Activated CD8-positive, alpha-beta memory T cell treated with anti-CD3 and anti-CD28 coated beads, Interleukin-2, amount 10 ng/mL, durations not matched to agents 7 days and 5 days (primary cell): ENCODE measurements around the gene KIFC1. TPM values are rescaled to one million over a fixed set of nuclear protein-coding genes. Genes with fewer than 3 reads are reported as not detected.

ENCODE experiments used
- ATAC-seq: fragments of 150-1000 bp; cut with Tn5 transposase; one replicate; pipeline ENCODE4 v1.10.0; 2021; ENCODE audit warnings: moderate library complexity
- CTCF ChIA-PET: fragments of 350-600 bp; sonication (Branson Sonifier 250); formaldehyde crosslinking; loops from one replicate; lab custom pipeline; 2021; ENCODE audit warnings: antibody characterized with exemption; lab: Charles Lee
- DNase-seq: peaks from one replicate; pipeline ENCODE4 v3.0.0-alpha.2; 2020
- H3K27ac Mint-ChIP-seq: one replicate; pipeline ENCODE4 v1.8.0; 2021; ENCODE audit warnings: mild to moderate bottlenecking, mixed read lengths
- H3K27me3 Mint-ChIP-seq: one replicate; pipeline ENCODE4 v1.8.0; 2021; ENCODE audit warnings: mixed read lengths
- H3K36me3 Mint-ChIP-seq: one replicate; pipeline ENCODE4 v1.8.0; 2021; ENCODE audit warnings: mild to moderate bottlenecking, mixed read lengths
- H3K4me1 Mint-ChIP-seq: one replicate; pipeline ENCODE4 v1.8.0; 2021; ENCODE audit warnings: mixed read lengths
- H3K4me3 Mint-ChIP-seq: one replicate; pipeline ENCODE4 v1.8.0; 2021; ENCODE audit warnings: mild to moderate bottlenecking, moderate library complexity, mixed read lengths
- H3K9me3 Mint-ChIP-seq: one replicate; pipeline ENCODE4 v1.8.0; 2022; ENCODE audit warnings: low read depth, mixed read lengths
- total RNA-seq, 2 experiments: library from RNA; stranded (reverse); gene quantifications; one replicate each; pipeline ENCODE4 v1.2.3, GENCODE V29; 2021

KIFC1 gene
- total RNA-seq, 2 experiments from 2014 or later: 133 to 187 TPM

GRCh38 chr6:33427585-33428223 is 36.1 kb downstream of the KIFC1 start:
- H3K36me3 Mint-ChIP-seq: peaks cover 2% of the 10 kb centered on the region
- H3K9me3 Mint-ChIP-seq: no peaks in the 10 kb centered on the region
- CTCF ChIA-PET: no interaction called here
- peaks cover 71% of the 10 kb centered on the region for H3K4me1 Mint-ChIP-seq
- H3K4me3 Mint-ChIP-seq: peak overlapping the region; percentile 84
- ATAC-seq (peak; percentile 5), DNase-seq (peak; percentile 73)
- peak overlapping the region; percentile 86 for H3K27ac Mint-ChIP-seq
- no peaks in the 10 kb centered on the region for H3K27me3 Mint-ChIP-seq

GRCh38 chr6:33428224-33428965 is 36.8 kb downstream of the KIFC1 start:
- H3K27ac Mint-ChIP-seq: peak overlapping the region; percentile 83
- CTCF ChIA-PET: interaction anchor here (0.7 to 3.5 kb wide), 4 partner anchors 10 to 38 kb away, joined by 3 to 27 read pairs (median 6); partner anchors contain the start of genes CUTA, KIFC1, SYNGAP1 and ZBTB9
- no peaks in the 10 kb centered on the region for H3K9me3 Mint-ChIP-seq
- H3K4me1 Mint-ChIP-seq: peaks cover 76% of the 10 kb centered on the region
- H3K27me3 Mint-ChIP-seq: no peaks in the 10 kb centered on the region
- DNase-seq (peak; percentile 66), ATAC-seq (peak; percentile 17)
- H3K4me3 Mint-ChIP-seq: peak overlapping the region; percentile 79
- H3K36me3 Mint-ChIP-seq: peaks cover 2% of the 10 kb centered on the region

GRCh38 chr6:33428966-33429749 is 37.5 kb downstream of the KIFC1 start:
- ATAC-seq (no peak), DNase-seq (no peak)
- no peaks in the 10 kb centered on the region for H3K9me3 Mint-ChIP-seq
- peaks cover 73% of the 10 kb centered on the region for H3K4me1 Mint-ChIP-seq
- no peaks in the 10 kb centered on the region for H3K27me3 Mint-ChIP-seq
- no peaks in the 10 kb centered on the region for H3K36me3 Mint-ChIP-seq
- CTCF ChIA-PET: interaction anchor here (0.7 to 3.5 kb wide), 5 partner anchors 11 to 156 kb away, joined by 3 to 27 read pairs (median 5); partner anchors contain the start of genes CUTA, KIFC1, SYNGAP1 and ZBTB9
- peak overlapping the region; percentile 79 for H3K4me3 Mint-ChIP-seq
- H3K27ac Mint-ChIP-seq: peak overlapping the region; percentile 83

GRCh38 chr6:33429750-33430052 is 38.1 kb downstream of the KIFC1 start:
- ATAC-seq (no peak), DNase-seq (no peak)
- Mint-ChIP-seq H3K27ac (peak overlapping the region; percentile 83), H3K4me1 (peaks cover 67% of the 10 kb centered on the region), H3K9me3 (no peaks in the 10 kb centered on the region), H3K36me3 (no peaks in the 10 kb centered on the region), H3K4me3 (peak overlapping the region; percentile 79), H3K27me3 (no peaks in the 10 kb centered on the region)
- CTCF ChIA-PET: interaction anchor here (0.7 to 3.5 kb wide), 5 partner anchors 11 to 156 kb away, joined by 3 to 27 read pairs (median 6); partner anchors contain the start of genes CUTA, SYNGAP1 and ZBTB9

GRCh38 chr6:33430334-33430733 is 38.7 kb downstream of the KIFC1 start:
- Mint-ChIP-seq H3K9me3 (no peaks in the 10 kb centered on the region), H3K27me3 (no peaks in the 10 kb centered on the region), H3K27ac (peak overlapping the region; percentile 83), H3K36me3 (peaks cover 2% of the 10 kb centered on the region), H3K4me1 (peaks cover 61% of the 10 kb centered on the region), H3K4me3 (peak overlapping the region; percentile 79)
- CTCF ChIA-PET: interaction anchor here (0.7 to 3.5 kb wide), 14 partner anchors 12 to 1179 kb away, joined by 3 to 27 read pairs (median 4); partner anchors contain the start of genes B3GALT4, BAK1, CUTA and SYNGAP1
- ATAC-seq (no peak), DNase-seq (no peak)

- Mint-ChIP-seq H3K9me3 (no peaks in the 10 kb centered on the region), H3K27ac (peak overlapping the region; percentile 83), H3K27me3 (no peaks in the 10 kb centered on the region), H3K36me3 (peaks cover 4% of the 10 kb centered on the region), H3K4me3 (peak overlapping the region; percentile 79), H3K4me1 (peaks cover 57% of the 10 kb centered on the region)
- CTCF ChIA-PET: interaction anchor here (0.5 to 3.5 kb wide), 16 partner anchors 11 to 1920 kb away, joined by 3 to 27 read pairs (median 4); partner anchors contain the start of genes B3GALT4, BAK1, CUTA and RPS18
- DNase-seq: peak; percentile 94
- peak; percentile 73 for ATAC-seq
Measured at GRCh38 chr6:33430991-33431879, 39.6 kb downstream of the KIFC1 start.

GRCh38 chr6:33431880-33432541 is 40.4 kb downstream of the KIFC1 start:
- Mint-ChIP-seq H3K4me3 (peak overlapping the region; percentile 32), H3K27ac (no peak overlapping the region), H3K9me3 (no peaks in the 10 kb centered on the region), H3K4me1 (peaks cover 53% of the 10 kb centered on the region), H3K27me3 (no peaks in the 10 kb centered on the region), H3K36me3 (peaks cover 9% of the 10 kb centered on the region)
- ATAC-seq: no peak
- CTCF ChIA-PET: interaction anchor here (0.6 to 1.3 kb wide), 2 partner anchors 86 to 154 kb away, joined by 3 to 4 read pairs; no protein-coding TSS in a partner anchor
- no peak for DNase-seq

GRCh38 chr6:33432546-33432945 is 40.9 kb downstream of the KIFC1 start:
- H3K36me3 Mint-ChIP-seq: peaks cover 12% of the 10 kb centered on the region
- peaks cover 48% of the 10 kb centered on the region for H3K4me1 Mint-ChIP-seq
- CTCF ChIA-PET: no interaction called here
- no peaks in the 10 kb centered on the region for H3K27me3 Mint-ChIP-seq
- H3K27ac Mint-ChIP-seq: peak overlapping the region; percentile 28
- ATAC-seq: no peak
- H3K4me3 Mint-ChIP-seq: no peak overlapping the region
- H3K9me3 Mint-ChIP-seq: no peaks in the 10 kb centered on the region
- no peak for DNase-seq

GRCh38 chr6:33433001-33433543 is 41.4 kb downstream of the KIFC1 start:
- Mint-ChIP-seq H3K27ac (peak overlapping the region; percentile 28), H3K4me3 (no peak overlapping the region), H3K9me3 (no peaks in the 10 kb centered on the region), H3K36me3 (peaks cover 13% of the 10 kb centered on the region), H3K27me3 (no peaks in the 10 kb centered on the region), H3K4me1 (peaks cover 47% of the 10 kb centered on the region)
- DNase-seq (no peak), ATAC-seq (no peak)
- CTCF ChIA-PET: no interaction called here

GRCh38 chr6:33433544-33434191 is 42.0 kb downstream of the KIFC1 start:
- peaks cover 41% of the 10 kb centered on the region for H3K4me1 Mint-ChIP-seq
- no peaks in the 10 kb centered on the region for H3K27me3 Mint-ChIP-seq
- no peaks in the 10 kb centered on the region for H3K9me3 Mint-ChIP-seq
- no peak for DNase-seq
- peaks cover 17% of the 10 kb centered on the region for H3K36me3 Mint-ChIP-seq
- no peak for ATAC-seq
- CTCF ChIA-PET: no interaction called here
- no peak overlapping the region for H3K4me3 Mint-ChIP-seq
- H3K27ac Mint-ChIP-seq: no peak overlapping the region

- Mint-ChIP-seq H3K36me3 (peaks cover 21% of the 10 kb centered on the region), H3K4me1 (peaks cover 28% of the 10 kb centered on the region), H3K27me3 (no peaks in the 10 kb centered on the region), H3K4me3 (no peak overlapping the region), H3K27ac (no peak overlapping the region), H3K9me3 (no peaks in the 10 kb centered on the region)
- no peak for DNase-seq
- CTCF ChIA-PET: no interaction called here
- no peak for ATAC-seq
Measured at GRCh38 chr6:33434961-33435360, 43.3 kb downstream of the KIFC1 start.
